HG02642 (cell line): Measurements from ENCODE around the gene PRDM16.
"Not testable (repeated sequence)": the region's sequence is repeated elsewhere in the genome, so short reads cannot be mapped to it uniquely, and the experiment has no call there.

ENCODE experiments used
- ATAC-seq: cut with Tn5 transposase; IDR thresholded peaks from one replicate; pipeline ENCODE4 v1.9.1; 2021; ENCODE audit warnings: mild to moderate bottlenecking; ENCODE audit not compliant: unreplicated experiment, poor library complexity

The PRDM16 gene

GRCh38 chr1:3078871-3079270 lies 9.9 kb downstream of the PRDM16 start:
- no peak for ATAC-seq

- ATAC-seq = no peak
Observed at GRCh38 chr1:3079381-3080052, 10.5 kb downstream of the PRDM16 start.

- no peak for ATAC-seq
Observed at GRCh38 chr1:3080053-3080955, 11.3 kb downstream of the PRDM16 start.

- ATAC-seq = no peak
Observed at GRCh38 chr1:3081171-3081683, 12.2 kb downstream of the PRDM16 start.

GRCh38 chr1:3082051-3082450 lies 13.0 kb downstream of the PRDM16 start:
- ATAC-seq = no peak

GRCh38 chr1:3082571-3083516 lies 13.8 kb downstream of the PRDM16 start:
- ATAC-seq = no peak

GRCh38 chr1:3084154-3084553 lies 15.2 kb downstream of the PRDM16 start:
- ATAC-seq = no peak

GRCh38 chr1:3084726-3085125 lies 15.7 kb downstream of the PRDM16 start:
- no peak for ATAC-seq

- no peak for ATAC-seq
Observed at GRCh38 chr1:3085721-3086120, 16.7 kb downstream of the PRDM16 start.

GRCh38 chr1:3086272-3086974 lies 17.4 kb downstream of the PRDM16 start:
- no peak for ATAC-seq

GRCh38 chr1:3087049-3087448 lies 18.0 kb downstream of the PRDM16 start:
- ATAC-seq = no peak

GRCh38 chr1:3087946-3088668 lies 19.1 kb downstream of the PRDM16 start:
- not testable (repeated sequence) for ATAC-seq

GRCh38 chr1:3089490-3089889 lies 20.5 kb downstream of the PRDM16 start:
- ATAC-seq = no peak

- ATAC-seq = no peak
Observed at GRCh38 chr1:3091334-3091733, 22.3 kb downstream of the PRDM16 start.

GRCh38 chr1:3092530-3092929 lies 23.5 kb downstream of the PRDM16 start:
- ATAC-seq = no peak

- no peak for ATAC-seq
Observed at GRCh38 chr1:3093898-3094626, 25.1 kb downstream of the PRDM16 start.

GRCh38 chr1:3094863-3095780 lies 26.1 kb downstream of the PRDM16 start:
- ATAC-seq = no peak
